IPS-15b (cell line): ENCODE data around the gene STK11.

ENCODE experiments used
- H3K27me3 ChIP-seq: one replicate; pipeline ENCODE4 v1.6.1; 2013; ENCODE audit warnings: low read length; ENCODE audit not compliant: control insufficient read depth, insufficient read depth
- H3K36me3 ChIP-seq: one replicate; pipeline ENCODE4 v1.6.1; 2013; ENCODE audit warnings: low read length; ENCODE audit not compliant: control insufficient read depth, insufficient read depth
- H3K4me1 ChIP-seq: one replicate; pipeline ENCODE4 v1.6.1; 2013; ENCODE audit warnings: mild to moderate bottlenecking, low read length; ENCODE audit not compliant: control insufficient read depth, insufficient read depth
- H3K4me3 ChIP-seq: one replicate; pipeline ENCODE4 v1.5.1; 2013; ENCODE audit warnings: low read depth, low read length
- H3K9ac ChIP-seq: one replicate; pipeline ENCODE4 v1.6.1; 2013; ENCODE audit warnings: low read depth, mild to moderate bottlenecking, low read length
- H3K9me3 ChIP-seq: one replicate; pipeline ENCODE4 v1.6.1; 2013; ENCODE audit warnings: mild to moderate bottlenecking, low read length; ENCODE audit not compliant: control insufficient read depth, insufficient read depth

The STK11 gene

GRCh38 chr19:1205114-1206099 is at the start of gene STK11:
Gene STK11 (plus strand): TSS chr19:1205778. CDS start chr19:1206914, 1,136 bp downstream.
- Histone ChIP-seq H3K9ac (peak within 1 kb of the TSS; percentile 76), H3K9me3 (no peaks in the 10 kb centered on the region), H3K36me3 (peaks cover 9% of the 10 kb centered on the region), H3K4me1 (no peaks in the 10 kb centered on the region), H3K4me3 (peak within 1 kb of the TSS; percentile 70), H3K27me3 (peaks cover 2% of the 10 kb centered on the region)

DNA sequence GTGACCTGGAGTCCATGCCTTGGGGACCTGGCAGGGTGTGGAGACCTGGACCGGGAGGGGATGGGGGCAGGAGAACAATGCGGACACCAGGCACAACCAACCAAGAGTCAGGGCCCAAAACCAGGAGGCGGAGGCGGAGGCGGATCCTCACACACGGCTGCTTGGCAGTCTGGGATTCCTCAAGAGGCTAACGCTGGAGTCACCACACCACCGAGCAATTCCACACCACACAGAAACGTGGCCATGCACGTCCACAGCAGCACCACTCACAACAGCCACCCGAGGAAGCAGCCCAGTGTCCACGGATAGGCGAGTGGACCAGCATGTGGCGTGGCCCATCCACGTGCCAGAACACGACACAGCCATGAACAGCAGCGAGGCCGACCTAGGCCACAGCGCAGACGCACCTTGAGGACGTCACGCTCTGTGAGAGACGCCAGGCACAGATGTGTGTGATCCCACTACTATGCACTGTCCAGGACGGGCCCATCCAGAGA is 49.2 kb upstream of the STK11 start:
- Histone ChIP-seq H3K36me3 (peaks cover 21% of the 10 kb centered on the region), H3K9me3 (no peaks in the 10 kb centered on the region), H3K9ac (no peak overlapping the region), H3K27me3 (no peaks in the 10 kb centered on the region), H3K4me3 (no peak overlapping the region), H3K4me1 (no peaks in the 10 kb centered on the region)

DNA sequence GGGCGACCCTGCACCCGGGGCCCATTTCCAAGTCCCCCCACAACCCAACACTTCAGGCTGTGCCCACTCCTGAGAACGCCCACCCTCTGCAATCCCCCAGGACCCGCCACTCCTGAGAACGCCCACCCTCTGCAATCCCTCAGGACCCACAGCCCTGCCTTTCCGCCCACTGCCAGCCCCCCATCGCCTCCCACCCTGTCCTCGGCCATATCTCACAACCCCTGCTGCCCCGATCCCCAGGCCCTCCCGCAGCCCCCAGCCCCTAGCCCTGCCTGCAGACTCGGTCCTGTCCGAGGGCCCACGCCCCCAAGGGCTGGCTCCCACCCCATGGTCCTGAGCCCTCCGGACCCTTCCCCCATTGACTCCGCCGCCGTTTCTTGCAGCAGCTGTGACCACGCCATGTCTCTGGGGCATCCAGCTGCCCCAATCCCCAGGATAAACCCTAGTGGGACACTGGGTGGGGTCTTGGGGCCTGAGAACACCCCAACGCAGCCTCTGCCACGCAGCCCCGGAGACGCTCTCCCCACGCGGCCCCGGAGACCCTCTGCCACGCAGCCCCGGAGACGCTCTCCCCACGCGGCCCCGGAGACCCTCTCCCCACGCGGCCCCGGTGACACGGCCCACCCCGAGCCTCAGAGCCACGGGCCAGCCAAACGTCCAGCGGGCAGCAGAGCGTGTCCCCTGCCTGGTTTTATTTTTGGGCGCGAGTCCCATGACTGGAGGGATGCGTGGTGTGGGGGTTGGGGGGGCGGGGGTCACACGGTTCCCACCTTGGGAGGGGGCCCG is 48.6 kb upstream of the STK11 start:
- no peaks in the 10 kb centered on the region for H3K27me3 ChIP-seq
- H3K9me3 ChIP-seq = no peaks in the 10 kb centered on the region
- H3K36me3 ChIP-seq = peaks cover 17% of the 10 kb centered on the region
- no peak overlapping the region for H3K4me3 ChIP-seq
- H3K9ac ChIP-seq = no peak overlapping the region
- no peaks in the 10 kb centered on the region for H3K4me1 ChIP-seq

GRCh38 chr19:1157931-1158884 is 47.4 kb upstream of the STK11 start:
- Histone ChIP-seq H3K9me3 (no peaks in the 10 kb centered on the region), H3K4me1 (no peaks in the 10 kb centered on the region), H3K4me3 (no peak overlapping the region), H3K36me3 (peaks cover 11% of the 10 kb centered on the region), H3K27me3 (no peaks in the 10 kb centered on the region), H3K9ac (no peak overlapping the region)

DNA sequence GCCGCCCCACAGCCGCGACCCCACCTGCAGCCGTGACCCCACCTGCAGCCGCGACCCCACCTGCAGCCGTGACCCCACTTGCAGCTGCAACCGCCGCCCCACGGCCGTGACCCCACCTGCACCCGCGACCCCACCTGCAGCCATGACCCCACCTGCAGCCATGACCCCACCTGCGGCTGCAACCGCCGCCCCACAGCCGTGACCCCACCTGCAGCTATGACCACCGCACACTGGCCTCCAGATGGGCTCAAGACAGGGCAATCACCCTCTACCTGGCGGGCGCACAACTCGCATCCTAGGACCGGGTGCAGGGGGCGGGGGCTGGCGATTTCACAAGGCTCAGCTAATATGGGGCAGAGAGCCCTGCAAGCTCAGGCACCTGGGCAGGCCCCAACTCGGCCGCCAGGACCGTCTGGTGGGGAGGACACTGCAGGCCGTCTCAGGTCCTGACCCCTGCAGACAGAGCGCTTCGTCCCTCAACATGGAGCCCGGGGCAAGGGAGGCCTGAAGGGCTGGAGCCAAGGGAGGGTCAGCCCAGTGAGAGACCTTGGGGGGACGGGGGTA is 46.6 kb upstream of the STK11 start:
- H3K9me3 ChIP-seq = no peaks in the 10 kb centered on the region
- no peaks in the 10 kb centered on the region for H3K4me1 ChIP-seq
- H3K36me3 ChIP-seq = peaks cover 11% of the 10 kb centered on the region

GRCh38 chr19:1159864-1160595 is 45.5 kb upstream of the STK11 start:
- Histone ChIP-seq H3K9me3 (no peaks in the 10 kb centered on the region), H3K36me3 (peaks cover 11% of the 10 kb centered on the region), H3K4me1 (no peaks in the 10 kb centered on the region), H3K9ac (no peak overlapping the region), H3K27me3 (no peaks in the 10 kb centered on the region), H3K4me3 (no peak overlapping the region)

More for the DNA sequence above, 46.6 kb upstream of the STK11 start:
- Histone ChIP-seq H3K9ac (no peak overlapping the region), H3K27me3 (no peaks in the 10 kb centered on the region), H3K4me3 (no peak overlapping the region)

- peaks cover 9% of the 10 kb centered on the region for H3K36me3 ChIP-seq
- no peak overlapping the region for H3K4me3 ChIP-seq
- peaks cover under 1% of the 10 kb centered on the region for H3K4me1 ChIP-seq
- no peak overlapping the region for H3K9ac ChIP-seq
- H3K27me3 ChIP-seq = no peaks in the 10 kb centered on the region
- H3K9me3 ChIP-seq = no peaks in the 10 kb centered on the region
Observed at GRCh38 chr19:1161716-1162115, 43.9 kb upstream of the STK11 start.

- H3K27me3 ChIP-seq = no peaks in the 10 kb centered on the region
- H3K4me1 ChIP-seq = peaks cover 2% of the 10 kb centered on the region
- H3K9ac ChIP-seq = no peak overlapping the region
- no peak overlapping the region for H3K4me3 ChIP-seq
- peaks cover 7% of the 10 kb centered on the region for H3K36me3 ChIP-seq
- H3K9me3 ChIP-seq = no peaks in the 10 kb centered on the region
Observed at GRCh38 chr19:1162404-1163282, 42.9 kb upstream of the STK11 start.

DNA sequence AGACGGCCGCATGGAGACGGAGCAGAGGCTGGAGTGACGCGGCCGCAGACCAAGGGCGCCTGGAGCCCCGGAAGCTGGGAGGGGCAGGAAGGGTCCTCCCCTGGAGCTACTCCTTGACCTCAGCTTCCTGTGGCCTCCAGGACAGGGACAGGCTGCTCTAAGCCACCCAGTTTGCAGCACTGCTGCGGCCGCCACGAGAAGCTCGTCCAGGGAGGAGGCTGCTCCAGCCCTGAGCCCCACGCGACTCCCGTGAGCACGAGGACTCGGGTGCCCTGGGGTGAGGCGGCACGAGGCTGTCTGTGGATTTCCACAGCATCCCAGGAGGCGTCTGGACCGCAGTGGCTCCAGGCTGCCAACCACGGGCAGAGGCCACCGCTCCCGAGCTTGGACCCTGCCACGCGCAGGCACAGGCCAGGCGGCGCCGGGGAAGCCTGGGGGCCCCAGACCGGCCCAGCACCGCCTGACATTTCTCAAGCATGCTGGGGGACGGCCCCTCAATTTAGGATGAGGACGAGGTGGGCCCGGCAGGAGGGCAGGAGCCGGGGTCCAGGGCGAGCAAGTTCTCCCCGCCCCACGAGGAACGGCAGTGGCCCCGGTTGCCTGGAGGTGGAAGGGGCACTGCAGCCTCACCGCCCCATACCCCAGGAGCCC is 42.2 kb upstream of the STK11 start:
- H3K27me3 ChIP-seq = no peaks in the 10 kb centered on the region
- no peaks in the 10 kb centered on the region for H3K9me3 ChIP-seq
- H3K4me1 ChIP-seq = peaks cover 2% of the 10 kb centered on the region
- H3K9ac ChIP-seq = no peak overlapping the region
- H3K4me3 ChIP-seq = no peak overlapping the region
- H3K36me3 ChIP-seq = peaks cover under 1% of the 10 kb centered on the region
